ENCODE results near the gene AUNIP. TPM values are rescaled to one million over a fixed set of nuclear protein-coding genes. Genes with fewer than 3 reads are reported as not detected.

AUNIP gene
- total RNA-seq, 2 experiments from 2014 or later = 6.7 to 8.1 TPM

DNA sequence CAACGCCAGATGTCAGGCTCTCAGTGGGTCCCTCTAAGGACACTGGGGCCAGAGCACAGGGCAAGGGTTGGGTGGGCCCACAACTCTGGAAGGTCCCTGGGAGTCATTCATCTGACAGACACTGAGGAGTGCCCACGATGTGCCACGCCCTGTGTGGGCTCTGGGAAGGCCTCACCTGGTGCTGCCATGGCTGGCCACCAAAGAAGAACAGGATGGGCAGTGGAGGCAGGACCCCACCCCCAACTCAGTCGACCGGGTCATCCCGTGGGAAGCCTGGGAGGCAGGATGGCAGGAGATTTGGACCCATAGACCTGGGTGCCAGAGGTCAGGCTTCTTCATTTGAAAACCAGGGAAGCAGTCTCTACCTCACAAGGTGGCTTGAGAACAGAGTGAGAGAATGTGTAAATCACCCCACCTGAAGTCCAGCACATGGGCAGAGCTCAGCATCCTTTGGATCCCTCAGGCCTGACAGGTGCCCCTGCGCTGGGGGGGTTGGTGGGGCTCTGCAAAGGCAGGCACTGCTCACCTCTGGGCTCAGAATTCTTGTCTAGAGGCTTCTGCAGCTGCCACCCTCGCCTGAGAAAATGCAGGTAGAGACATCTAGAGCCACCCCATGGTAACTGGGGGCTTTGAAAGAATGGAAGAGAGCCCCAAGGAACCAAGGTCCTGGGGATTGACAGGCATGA is 60.4 kb downstream of the AUNIP start:
- POLR2A ChIA-PET = interaction anchor here (0.7 kb wide), 1 partner anchor 190 kb away, joined by 5 read pairs; no protein-coding TSS in a partner anchor
- CTCF ChIA-PET = interaction anchor here (0.7 to 1.3 kb wide), 6 partner anchors 11 to 227 kb away, joined by 3 to 11 read pairs (median 4); no protein-coding TSS in a partner anchor
- H3K27me3 Mint-ChIP-seq = peaks cover 9% of the 10 kb centered on the region
- no peaks in the 10 kb centered on the region for H3K36me3 Mint-ChIP-seq (ENCODE audit: low read depth)
- no peak overlapping the region for H3K27ac Mint-ChIP-seq
- no peak for DNase-seq
- H3K4me1 Mint-ChIP-seq = peaks cover 69% of the 10 kb centered on the region
- H3K4me3 Mint-ChIP-seq = peak overlapping the region; percentile 63
- no peaks in the 10 kb centered on the region for H3K9me3 Mint-ChIP-seq

DNA sequence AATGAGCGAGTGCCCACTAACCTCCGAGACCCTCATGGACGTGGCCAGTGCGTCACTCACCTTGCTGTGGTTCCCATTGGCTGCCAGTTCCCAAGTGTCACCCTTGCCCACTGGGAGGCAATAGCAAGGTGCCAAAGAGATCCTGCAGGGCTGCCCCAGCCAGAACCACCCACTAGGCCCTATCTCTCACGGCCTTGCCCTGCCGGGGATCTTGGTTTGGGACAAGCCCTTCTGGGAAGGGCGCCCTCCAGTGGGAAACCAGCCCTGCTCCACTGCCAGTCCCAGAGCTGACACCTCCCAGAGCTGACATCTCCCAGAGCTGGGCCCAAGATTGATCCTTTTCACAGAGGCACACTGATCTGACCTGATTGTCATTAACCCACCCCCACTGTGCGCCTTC is 61.3 kb downstream of the AUNIP start:
- peak overlapping the region; percentile 22 for H3K4me3 Mint-ChIP-seq
- H3K27me3 Mint-ChIP-seq = peaks cover 9% of the 10 kb centered on the region
- CTCF ChIA-PET = interaction anchor here (0.6 to 1.3 kb wide), 7 partner anchors 10 to 945 kb away, joined by 3 to 11 read pairs (median 4); no protein-coding TSS in a partner anchor
- POLR2A ChIA-PET = no interaction called here
- H3K4me1 Mint-ChIP-seq = peaks cover 70% of the 10 kb centered on the region
- H3K9me3 Mint-ChIP-seq = no peaks in the 10 kb centered on the region
- H3K36me3 Mint-ChIP-seq (ENCODE audit: low read depth) = no peaks in the 10 kb centered on the region
- no peak overlapping the region for H3K27ac Mint-ChIP-seq
- peak; percentile 24 for DNase-seq

DNA sequence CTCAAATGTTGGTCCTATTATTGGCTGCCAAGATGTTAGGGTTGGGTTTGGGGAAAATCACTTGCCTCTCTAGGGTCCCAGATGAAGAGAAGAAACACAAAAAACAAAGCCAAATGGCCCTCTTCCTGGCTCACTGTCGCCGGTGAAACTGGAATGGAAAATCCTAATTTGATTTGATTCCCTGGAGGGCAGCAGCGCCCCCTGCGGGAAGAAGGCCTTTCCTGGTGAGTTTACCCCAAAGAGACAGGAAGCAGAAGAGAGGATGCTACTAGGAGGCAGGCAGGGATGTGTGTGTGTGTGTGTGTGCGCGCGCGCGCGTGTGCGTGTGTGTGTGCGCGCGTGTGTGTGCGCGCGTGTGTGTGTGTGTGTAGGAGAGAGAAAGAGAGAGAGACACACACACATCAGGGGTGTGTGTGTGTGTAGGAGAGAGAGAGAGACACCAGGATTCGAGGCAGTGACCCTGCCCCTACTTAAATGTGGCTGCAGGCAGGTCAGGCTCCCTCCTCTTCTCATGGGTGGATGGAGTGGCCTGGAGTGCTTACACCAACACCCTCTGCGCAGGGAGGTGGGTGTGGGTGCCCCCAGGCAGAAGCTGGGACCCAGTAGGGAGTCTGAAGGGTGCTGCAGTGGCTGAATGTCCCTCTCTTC is 62.3 kb downstream of the AUNIP start:
- Mint-ChIP-seq H3K27me3 (peaks cover 9% of the 10 kb centered on the region), H3K4me1 (peaks cover 62% of the 10 kb centered on the region), H3K9me3 (no peaks in the 10 kb centered on the region), H3K36me3 (ENCODE audit: low read depth) (no peaks in the 10 kb centered on the region), H3K27ac (peak overlapping the region; percentile 83), H3K4me3 (peak overlapping the region; percentile 37)
- DNase-seq = peak; percentile 86
- ChIA-PET CTCF (no interaction called here), POLR2A (no interaction called here)

DNA sequence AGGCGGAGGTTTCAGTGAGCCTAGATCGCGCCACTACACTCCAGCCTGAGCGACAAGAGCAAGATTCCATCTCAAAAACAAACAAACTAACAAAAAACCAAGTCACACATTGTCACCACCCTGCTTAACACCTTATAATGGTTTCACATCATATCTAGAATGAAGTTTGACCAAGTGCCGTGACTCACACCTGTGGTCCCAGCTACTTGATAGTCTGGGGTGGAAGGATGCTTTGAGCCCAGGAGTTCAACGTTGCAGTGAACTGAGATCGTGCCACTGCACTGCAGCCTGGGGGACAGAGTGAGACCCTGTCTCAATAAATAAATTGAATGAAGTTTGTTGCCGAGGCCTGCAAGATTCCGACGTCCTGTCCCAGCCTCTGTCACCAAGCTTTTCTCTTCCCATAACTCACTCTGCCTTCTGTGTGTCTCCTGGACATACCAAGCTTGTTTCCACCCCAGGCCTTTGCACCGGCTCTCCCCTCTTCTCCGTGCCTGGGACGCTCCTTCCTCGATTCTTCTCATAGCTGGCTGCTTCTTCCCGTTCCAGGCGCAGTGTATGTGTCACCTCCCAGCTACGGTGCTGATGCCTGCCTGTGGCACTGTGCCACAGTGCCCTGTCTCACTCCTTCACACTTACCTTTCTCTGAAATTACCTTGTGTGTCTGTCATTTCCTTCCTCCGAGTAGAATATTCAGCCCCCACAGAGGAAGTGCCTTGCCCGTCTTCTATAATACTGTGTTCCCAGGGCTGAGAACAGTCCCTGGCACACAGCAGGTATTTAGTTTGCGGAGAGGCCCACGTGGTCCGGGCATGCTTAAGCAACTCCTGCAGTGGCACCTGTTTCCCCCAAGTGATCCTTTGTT is 63.1 kb downstream of the AUNIP start:
- Mint-ChIP-seq H3K9me3 (no peaks in the 10 kb centered on the region), H3K27me3 (peaks cover 9% of the 10 kb centered on the region), H3K4me1 (peaks cover 57% of the 10 kb centered on the region), H3K4me3 (no peak overlapping the region), H3K27ac (peak overlapping the region; percentile 83), H3K36me3 (ENCODE audit: low read depth) (no peaks in the 10 kb centered on the region)
- ChIA-PET CTCF (interaction anchor here (0.8 to 1.2 kb wide), 7 partner anchors 11 to 276 kb away, joined by 3 to 5 read pairs (median 3); no protein-coding TSS in a partner anchor), POLR2A (no interaction called here)
- peak; percentile 30 for DNase-seq

DNA sequence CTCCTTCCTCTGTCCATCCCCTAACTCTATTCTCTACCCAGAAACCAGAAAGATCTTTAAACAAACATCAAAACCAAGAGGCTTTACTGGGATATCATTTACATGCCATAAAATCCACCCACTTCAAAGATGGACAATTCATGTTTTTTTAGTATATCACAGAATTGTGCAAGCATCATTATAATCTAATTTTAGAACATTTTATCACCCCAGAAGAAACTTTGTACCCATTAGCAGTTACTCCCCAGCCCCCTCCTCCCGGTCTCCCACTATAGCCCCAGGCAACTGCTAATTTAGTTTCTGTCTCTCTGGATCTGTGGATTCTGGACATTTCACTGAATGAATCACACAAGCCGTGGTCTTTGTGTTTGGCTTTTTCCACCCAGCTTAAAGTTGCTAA is 64.0 kb downstream of the AUNIP start:
- peaks cover 2% of the 10 kb centered on the region for H3K36me3 Mint-ChIP-seq (ENCODE audit: low read depth)
- peaks cover 49% of the 10 kb centered on the region for H3K4me1 Mint-ChIP-seq
- no peak overlapping the region for H3K27ac Mint-ChIP-seq
- ChIA-PET CTCF (interaction anchor here (0.9 to 1.2 kb wide), 2 partner anchors 10 to 196 kb away, joined by 3 read pairs; no protein-coding TSS in a partner anchor), POLR2A (no interaction called here)
- DNase-seq = no peak
- no peak overlapping the region for H3K4me3 Mint-ChIP-seq
- H3K9me3 Mint-ChIP-seq = no peaks in the 10 kb centered on the region
- H3K27me3 Mint-ChIP-seq = peaks cover 7% of the 10 kb centered on the region

DNA sequence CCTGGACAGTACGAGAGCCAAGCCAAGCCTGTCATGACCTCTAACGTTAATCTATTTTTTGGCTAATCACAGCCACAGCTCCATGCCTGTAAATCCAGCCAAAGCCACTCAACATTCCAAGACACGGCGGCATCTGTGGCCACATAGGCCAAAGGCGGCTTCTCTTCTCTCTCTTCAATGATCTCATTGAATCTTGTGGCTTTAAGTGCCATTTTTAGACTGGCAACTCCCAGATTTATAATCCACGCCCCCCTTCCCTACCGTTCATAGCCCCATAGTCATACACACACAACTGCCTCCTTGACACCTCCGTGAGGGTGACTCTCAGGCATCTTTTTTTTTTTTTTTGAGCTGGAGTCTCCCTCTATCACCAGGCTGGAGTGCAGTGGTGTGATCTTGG is 64.9 kb downstream of the AUNIP start:
- ChIA-PET POLR2A (no interaction called here), CTCF (interaction anchor here (2.0 kb wide), 1 partner anchor 175 kb away, joined by 7 read pairs; no protein-coding TSS in a partner anchor)
- DNase-seq = no peak
- H3K27ac Mint-ChIP-seq = peak overlapping the region; percentile 42
- peaks cover 45% of the 10 kb centered on the region for H3K4me1 Mint-ChIP-seq
- no peaks in the 10 kb centered on the region for H3K9me3 Mint-ChIP-seq
- H3K4me3 Mint-ChIP-seq = no peak overlapping the region
- H3K27me3 Mint-ChIP-seq = peaks cover 7% of the 10 kb centered on the region
- peaks cover 4% of the 10 kb centered on the region for H3K36me3 Mint-ChIP-seq (ENCODE audit: low read depth)

DNA sequence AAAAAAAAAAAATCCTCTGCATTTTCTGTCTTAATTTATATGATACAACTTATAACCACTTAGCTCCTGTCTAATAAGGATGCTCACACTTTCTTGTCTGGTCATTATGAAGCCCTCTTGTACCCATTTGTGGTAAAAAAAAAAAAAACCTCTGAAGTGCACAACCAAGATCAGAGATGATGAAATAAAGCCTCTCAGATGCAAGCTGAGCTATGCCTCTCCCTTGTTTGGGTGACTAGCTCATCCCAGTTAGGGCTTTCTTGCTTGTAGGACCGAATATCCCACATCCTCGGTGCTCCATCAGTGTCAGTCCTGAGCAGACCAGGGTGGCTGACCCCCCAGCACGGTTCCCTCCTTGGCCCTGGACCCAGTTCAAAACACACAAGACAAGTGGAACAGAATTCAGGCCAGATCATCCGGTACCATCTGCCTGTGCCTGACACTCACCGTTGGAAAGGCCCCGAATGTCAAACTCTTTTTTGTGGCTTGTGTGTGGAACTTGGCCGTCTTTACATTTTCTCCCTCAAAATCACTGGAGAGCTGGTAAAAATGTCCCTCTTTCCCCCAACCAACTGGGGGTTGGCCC is 65.6 kb downstream of the AUNIP start:
- Mint-ChIP-seq H3K27ac (peak overlapping the region; percentile 26), H3K36me3 (ENCODE audit: low read depth) (peaks cover 4% of the 10 kb centered on the region), H3K4me3 (no peak overlapping the region), H3K4me1 (peaks cover 44% of the 10 kb centered on the region), H3K9me3 (no peaks in the 10 kb centered on the region), H3K27me3 (peaks cover 7% of the 10 kb centered on the region)
- ChIA-PET POLR2A (no interaction called here), CTCF (interaction anchor here (0.6 to 2.0 kb wide), 3 partner anchors 12 to 175 kb away, joined by 3 to 7 read pairs (median 4); no protein-coding TSS in a partner anchor)
- DNase-seq = no peak

DNA sequence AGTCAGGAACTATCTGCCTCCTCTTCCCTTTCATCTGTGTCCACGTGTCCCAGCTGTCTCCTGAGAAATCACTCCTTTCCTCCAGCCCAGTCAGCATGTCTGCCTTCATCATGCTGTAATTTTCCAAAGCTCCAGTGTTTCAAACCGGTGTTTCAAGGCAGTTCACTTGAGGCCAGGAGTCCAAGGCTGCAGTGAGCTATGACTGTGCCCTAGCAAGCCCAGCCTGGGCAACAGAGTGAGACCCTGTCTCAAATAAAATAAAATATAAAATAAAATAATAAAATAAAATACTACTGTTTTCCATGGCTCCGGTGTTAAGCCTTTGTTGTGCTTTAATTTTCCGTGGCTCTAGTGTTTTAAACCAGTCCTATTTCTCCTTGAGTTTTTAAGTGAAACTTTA is 67.1 kb downstream of the AUNIP start:
- ChIA-PET POLR2A (no interaction called here), CTCF (interaction anchor here (1.4 to 2.0 kb wide), 3 partner anchors 173 to 288 kb away, joined by 3 to 7 read pairs (median 3); no protein-coding TSS in a partner anchor)
- Mint-ChIP-seq H3K9me3 (no peaks in the 10 kb centered on the region), H3K4me1 (peaks cover 29% of the 10 kb centered on the region), H3K27ac (no peak overlapping the region), H3K36me3 (ENCODE audit: low read depth) (peaks cover 10% of the 10 kb centered on the region), H3K27me3 (peaks cover 7% of the 10 kb centered on the region), H3K4me3 (no peak overlapping the region)
- no peak for DNase-seq

DNA sequence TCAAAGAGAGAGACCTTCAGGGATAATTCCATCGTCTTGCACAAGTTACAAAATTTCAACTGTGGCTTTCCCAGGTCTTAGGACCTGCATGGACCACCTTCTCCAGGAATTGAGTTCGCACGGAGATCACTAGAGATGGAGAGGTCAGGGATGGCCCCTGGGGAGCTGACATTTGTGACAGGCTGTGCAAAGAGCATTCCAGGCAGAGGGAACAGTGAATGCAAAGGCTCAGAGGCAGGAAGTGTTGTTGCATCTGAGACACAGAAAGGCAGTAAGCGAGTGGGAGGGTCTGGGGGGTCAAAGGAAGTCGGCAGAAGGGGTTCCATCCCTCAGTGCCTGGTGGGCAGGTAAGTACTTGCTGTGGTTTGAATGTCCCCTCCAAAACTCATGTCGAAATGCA is 68.8 kb downstream of the AUNIP start:
- DNase-seq = no peak
- POLR2A ChIA-PET = interaction anchor here (0.6 kb wide), 1 partner anchor 82 kb away, joined by 4 read pairs; no protein-coding TSS in a partner anchor
- H3K27me3 Mint-ChIP-seq = peaks cover 5% of the 10 kb centered on the region
- no peak overlapping the region for H3K27ac Mint-ChIP-seq
- H3K4me1 Mint-ChIP-seq = peaks cover 14% of the 10 kb centered on the region
- H3K4me3 Mint-ChIP-seq = no peak overlapping the region
- H3K36me3 Mint-ChIP-seq (ENCODE audit: low read depth) = peaks cover 14% of the 10 kb centered on the region
- CTCF ChIA-PET = interaction anchor here (1.7 to 1.8 kb wide), 2 partner anchors 182 to 225 kb away, joined by 3 to 4 read pairs; no protein-coding TSS in a partner anchor
- no peaks in the 10 kb centered on the region for H3K9me3 Mint-ChIP-seq

DNA sequence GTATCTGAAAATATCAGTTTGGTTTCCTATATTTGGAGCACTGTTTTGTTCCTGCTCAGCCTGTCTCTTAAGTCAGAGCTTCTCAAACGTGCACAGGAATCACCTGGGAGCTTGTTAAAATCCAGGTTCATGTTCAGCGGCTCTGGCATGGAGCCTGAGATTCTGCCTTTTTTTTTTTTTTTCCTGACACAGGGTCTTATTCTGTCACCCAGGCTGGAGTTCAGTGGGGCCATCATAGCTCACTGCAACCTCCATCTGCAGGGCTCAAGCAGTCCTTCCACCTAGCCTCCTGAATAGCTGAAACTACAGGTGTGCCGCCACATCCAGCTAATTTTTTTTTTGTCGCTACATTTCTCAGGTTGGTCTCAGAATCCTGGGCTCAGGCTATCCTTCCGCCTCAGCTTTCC is 71.5 kb downstream of the AUNIP start:
- Mint-ChIP-seq H3K27ac (no peak overlapping the region), H3K9me3 (no peaks in the 10 kb centered on the region), H3K36me3 (ENCODE audit: low read depth) (peaks cover 27% of the 10 kb centered on the region), H3K27me3 (no peaks in the 10 kb centered on the region), H3K4me1 (peaks cover under 1% of the 10 kb centered on the region), H3K4me3 (no peak overlapping the region)
- ChIA-PET CTCF (interaction anchor here (0.9 to 1.8 kb wide), 8 partner anchors 10 to 169 kb away, joined by 3 to 11 read pairs (median 4); no protein-coding TSS in a partner anchor), POLR2A (interaction anchor here (0.6 kb wide), 1 partner anchor 336 kb away, joined by 4 read pairs; no protein-coding TSS in a partner anchor)
- DNase-seq = no peak

DNA sequence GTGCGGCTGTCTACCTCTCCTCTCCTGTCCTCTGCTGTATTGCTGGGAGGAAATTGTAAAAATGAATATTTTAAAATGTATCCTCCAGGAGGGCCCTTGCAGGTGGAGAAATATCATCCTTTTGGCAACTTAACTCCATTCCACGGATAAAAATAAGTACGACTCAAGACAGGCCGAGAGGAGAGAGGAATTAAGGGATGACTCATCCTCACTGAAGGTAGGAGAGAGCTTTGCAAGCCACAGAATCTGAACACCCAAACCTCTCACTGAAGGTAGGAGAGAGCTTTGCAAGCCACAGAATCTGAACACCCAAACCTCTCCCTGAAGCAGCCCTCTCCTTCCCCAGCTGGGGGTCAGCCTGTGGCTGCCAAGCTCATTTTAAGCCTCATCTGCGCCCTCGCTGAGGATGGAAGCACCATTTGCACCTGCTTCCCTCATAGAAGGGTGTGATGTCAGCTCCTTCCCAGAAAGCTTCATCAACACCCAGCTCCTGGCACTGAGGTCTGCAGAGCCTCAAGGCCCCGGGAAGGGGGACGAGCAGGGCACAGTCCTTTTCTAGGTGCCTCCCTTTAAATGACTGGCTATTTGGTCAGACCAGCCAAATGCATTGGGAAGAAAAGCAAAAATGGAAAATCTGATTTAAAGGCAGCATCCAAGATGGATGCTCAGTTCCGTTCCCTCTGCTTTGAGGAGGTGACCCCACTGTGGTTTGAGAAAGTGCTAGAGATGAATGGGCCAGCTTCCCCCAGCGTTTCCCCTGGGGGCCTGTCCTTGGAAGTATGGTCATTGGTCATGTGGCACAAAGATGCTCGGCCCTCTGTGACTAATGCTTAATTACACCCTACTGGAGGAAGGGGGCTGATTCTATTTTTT is 72.1 kb downstream of the AUNIP start:
- H3K9me3 Mint-ChIP-seq = no peaks in the 10 kb centered on the region
- no peak overlapping the region for H3K27ac Mint-ChIP-seq
- no peak overlapping the region for H3K4me3 Mint-ChIP-seq
- DNase-seq = no peak
- POLR2A ChIA-PET = interaction anchor here (0.6 kb wide), 1 partner anchor 336 kb away, joined by 4 read pairs; no protein-coding TSS in a partner anchor
- CTCF ChIA-PET = interaction anchor here (1.0 to 1.8 kb wide), 6 partner anchors 11 to 168 kb away, joined by 3 to 11 read pairs (median 4); no protein-coding TSS in a partner anchor
- H3K4me1 Mint-ChIP-seq = no peaks in the 10 kb centered on the region
- no peaks in the 10 kb centered on the region for H3K27me3 Mint-ChIP-seq
- peaks cover 27% of the 10 kb centered on the region for H3K36me3 Mint-ChIP-seq (ENCODE audit: low read depth)
